HG02798 (cell line): Measurements from ENCODE around the gene SCCPDH.

Experiments
- ATAC-seq: cut with Tn5 transposase; IDR thresholded peaks from one replicate; pipeline ENCODE4 v1.9.1; 2021; ENCODE audit warnings: mild to moderate bottlenecking; ENCODE audit not compliant: unreplicated experiment, poor library complexity

SCCPDH gene

DNA sequence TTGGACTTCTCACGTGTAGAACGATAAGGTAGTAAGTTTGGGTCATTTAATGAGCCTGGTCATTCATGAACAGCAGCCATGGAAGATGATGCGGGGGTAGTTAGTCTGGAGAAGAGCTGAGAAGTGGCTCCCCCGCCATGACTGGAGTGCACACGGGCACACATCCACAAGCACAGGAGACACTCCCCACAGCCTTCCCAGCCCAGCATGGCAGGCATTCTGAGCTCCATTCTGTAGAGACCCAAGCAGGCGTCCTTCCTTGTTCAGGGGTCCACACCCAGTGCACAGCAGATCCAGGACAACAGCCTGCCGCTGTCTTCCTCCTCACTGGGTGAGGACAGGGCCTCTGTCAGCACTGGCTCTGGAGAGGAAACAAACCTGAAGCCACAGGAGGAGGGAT lies 57.0 kb downstream of the SCCPDH start:
- no peak for ATAC-seq

GRCh38 chr1:246782120-246782900 lies 58.1 kb downstream of the SCCPDH start:
- no peak for ATAC-seq

DNA sequence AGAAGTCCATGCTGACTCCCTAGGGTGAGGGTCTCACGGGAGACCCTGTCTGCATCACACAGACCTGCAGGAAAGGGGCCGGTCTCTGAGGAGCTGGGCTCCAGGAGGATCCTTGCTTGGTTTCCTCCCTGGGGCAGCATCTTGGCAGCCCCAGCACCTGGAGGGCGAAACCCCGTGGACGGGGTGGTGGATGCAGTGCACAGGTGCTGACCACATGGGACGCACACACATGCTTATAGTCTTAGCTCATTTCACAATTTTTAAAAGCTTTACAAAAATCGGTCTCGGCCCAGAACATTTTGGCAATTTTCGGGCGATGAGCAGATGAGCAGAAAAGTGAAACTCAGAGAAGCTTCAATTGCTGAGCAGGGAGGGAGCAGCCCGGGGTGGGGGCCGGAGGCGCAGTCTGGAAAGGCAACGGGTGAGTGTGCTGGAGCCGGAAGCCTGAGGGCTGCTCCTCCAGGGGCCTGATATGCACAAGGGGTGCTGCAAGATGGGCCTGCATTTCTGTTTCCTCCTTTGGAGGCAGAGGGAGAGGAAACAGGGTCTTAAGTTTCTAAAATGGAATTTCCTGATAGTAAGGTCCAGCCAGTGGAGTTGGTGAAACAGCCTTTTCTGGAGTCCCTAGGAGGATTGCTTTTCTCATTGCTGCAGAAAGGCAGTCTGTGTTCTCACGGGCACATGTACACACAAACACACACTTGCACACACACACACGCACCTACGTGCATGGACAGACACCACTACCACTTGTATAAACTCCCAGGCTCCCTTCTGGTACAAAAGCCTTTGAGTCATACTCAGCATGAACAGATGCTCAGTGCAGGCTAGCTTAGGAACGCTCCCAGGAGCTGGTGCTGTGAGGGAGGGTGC lies 60.6 kb downstream of the SCCPDH start:
- ATAC-seq: no peak

GRCh38 chr1:246785494-246786111 lies 61.4 kb downstream of the SCCPDH start:
- no peak for ATAC-seq

DNA sequence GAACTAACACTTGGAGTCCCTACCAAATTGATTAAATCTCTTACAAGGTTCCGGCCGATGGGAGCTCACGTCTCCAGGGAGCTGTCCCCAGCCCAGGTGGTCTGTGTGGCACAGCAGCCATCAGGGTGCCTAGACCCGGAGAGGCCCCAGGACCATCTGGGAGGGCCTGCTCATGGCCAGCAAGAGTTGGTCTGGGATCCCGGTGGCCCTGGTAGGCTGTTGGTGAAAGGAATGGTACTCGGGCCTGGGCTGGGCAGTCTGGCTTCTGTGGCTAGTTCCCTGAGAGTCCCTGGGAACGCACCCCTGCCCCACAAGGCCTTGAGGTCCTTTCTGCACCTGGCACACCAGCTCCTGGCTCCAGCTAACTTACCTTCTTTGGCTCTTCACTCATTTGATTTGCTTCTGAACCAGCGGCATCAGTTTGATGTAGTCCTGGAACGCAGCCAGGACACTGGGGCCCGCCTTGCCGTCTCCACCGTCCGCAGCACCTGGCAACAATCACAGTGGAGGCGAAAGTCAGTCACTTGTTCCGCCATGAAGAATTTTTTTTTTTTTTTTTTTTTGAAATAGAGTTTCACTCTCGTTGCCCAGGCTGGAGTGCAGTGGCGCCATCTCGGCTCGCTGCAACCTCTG lies 62.5 kb downstream of the SCCPDH start:
- no peak for ATAC-seq

- ATAC-seq: no peak
Measured at GRCh38 chr1:246787781-246788513, 63.7 kb downstream of the SCCPDH start.

DNA sequence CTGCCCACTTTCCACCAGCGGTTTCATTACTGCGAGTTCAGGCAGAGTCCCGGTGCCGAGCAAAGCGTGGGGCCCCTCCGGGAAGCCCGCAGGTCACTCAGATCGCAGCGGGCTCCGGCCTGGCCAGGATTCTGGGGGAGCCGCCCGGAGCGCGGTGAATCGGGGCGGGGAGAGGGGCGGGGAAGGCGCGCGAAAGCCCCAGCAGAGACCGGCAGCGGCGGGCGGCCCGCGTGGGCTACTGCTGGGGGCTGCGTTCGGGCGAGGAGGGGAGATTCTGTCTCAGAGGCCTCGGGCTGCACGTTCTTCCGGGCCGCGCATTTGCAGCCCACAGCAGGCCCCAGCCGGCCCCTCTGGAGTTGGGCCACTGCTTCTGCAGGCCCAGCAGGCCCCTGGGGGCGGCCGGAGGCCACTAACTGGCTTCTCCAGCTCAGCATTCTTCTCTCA lies 64.7 kb downstream of the SCCPDH start:
- no peak for ATAC-seq

DNA sequence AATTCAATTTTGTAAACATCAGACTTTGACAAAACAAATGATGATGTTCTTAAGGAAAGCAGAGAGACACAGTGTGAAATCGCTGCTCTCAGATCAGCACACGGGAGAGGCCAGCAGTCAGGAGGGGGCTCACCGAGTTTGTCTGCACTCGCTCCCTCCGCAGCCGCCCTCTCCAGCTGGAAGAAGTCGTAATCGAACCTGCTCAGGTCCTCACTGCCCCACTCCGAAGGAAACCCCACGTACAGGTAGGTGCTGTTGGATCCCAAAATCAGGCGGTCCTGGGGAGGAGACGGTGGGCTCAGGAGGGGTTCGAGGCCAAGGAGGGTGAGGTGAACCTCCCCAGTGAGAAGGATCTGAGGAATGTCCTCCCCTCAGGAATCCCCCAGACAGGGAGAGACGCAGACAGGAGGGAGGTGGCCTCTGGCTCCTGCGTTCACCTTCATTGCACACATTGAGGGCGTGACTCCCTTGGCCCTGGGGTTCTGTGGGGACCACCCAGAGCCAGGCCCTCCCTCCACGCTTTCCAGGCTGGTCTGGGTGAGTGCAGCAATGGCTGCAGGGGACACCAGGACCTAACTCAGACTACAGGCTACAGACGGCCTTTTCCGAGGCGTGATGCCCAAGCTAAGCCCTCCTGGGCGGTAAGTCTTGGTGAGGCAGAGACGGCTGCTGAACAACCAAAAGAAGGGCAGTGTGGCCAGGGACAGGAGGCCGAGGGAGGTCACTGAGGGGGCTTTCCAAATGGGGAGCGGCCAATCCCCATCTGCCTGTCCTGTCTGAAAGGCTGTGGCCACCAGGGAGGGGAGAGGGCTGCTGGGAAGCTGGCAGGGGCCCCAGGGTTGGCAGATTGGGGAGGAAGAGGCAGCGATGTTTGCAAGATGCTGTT lies 65.5 kb downstream of the SCCPDH start:
- ATAC-seq: no peak

- ATAC-seq: no peak
Measured at GRCh38 chr1:246790364-246790763, 66.2 kb downstream of the SCCPDH start.

- no peak for ATAC-seq
Measured at GRCh38 chr1:246790833-246791232, 66.6 kb downstream of the SCCPDH start.

DNA sequence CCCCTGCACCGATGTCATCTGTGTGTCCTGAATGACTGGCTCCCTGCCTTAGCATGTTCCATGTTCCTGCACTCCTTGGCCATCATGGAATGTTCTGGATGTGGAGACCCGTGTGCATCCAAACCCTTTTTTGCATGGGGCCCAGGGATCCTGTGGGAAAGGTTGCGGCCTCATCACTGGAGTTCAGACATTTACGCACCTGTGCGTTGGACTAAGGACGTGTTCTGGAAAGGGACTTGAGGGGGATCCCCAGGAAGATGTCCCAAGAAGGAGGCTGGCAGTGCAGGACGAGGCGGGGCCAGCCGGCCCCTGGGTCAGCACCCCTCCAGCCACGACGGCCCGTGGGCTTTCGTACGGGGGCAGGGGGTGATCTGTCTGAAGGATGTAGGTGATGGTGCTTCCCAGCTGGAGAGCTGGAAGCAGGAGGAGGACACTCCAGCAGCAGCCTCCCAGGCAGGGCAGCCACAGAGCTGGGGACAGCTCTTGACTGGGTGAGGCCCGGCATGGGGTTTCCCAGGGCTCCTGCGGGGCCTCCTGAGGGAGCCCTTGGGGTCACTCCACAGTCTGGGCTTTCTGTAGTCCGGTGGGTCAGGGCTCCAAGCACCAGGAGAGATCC lies 67.2 kb downstream of the SCCPDH start:
- no peak for ATAC-seq

GRCh38 chr1:246792603-246793002 lies 68.4 kb downstream of the SCCPDH start:
- ATAC-seq: no peak

DNA sequence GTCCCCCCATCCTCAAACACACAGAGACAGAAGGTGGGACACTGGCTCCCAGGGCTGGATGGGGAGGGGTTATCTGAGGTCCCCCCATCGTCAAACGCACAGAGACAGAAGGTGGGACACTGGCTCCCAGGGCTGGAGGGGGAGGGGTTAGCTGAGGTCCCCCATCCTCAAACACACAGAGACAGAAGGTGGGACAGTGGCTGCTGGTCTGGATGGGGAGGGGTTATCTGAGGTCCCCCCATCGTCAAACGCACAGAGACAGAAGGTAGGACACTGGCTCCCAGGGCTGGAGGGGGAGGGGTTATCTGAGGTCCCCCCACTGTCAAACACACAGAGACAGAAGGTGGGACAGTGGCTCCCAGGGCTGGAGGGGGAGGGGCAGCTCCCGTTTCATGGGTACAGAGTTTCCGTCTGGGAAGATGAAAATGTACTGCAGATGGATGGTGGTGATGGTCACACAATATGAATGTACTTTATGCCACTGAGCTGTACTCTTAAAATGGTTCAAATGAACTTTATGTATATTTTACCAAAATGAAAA lies 69.2 kb downstream of the SCCPDH start:
- ATAC-seq: no peak

GRCh38 chr1:246794048-246794827 lies 70.0 kb downstream of the SCCPDH start:
- no peak for ATAC-seq

- ATAC-seq: no peak
Measured at GRCh38 chr1:246794828-246795671, 70.8 kb downstream of the SCCPDH start.

- ATAC-seq: no peak
Measured at GRCh38 chr1:246795906-246796694, 71.9 kb downstream of the SCCPDH start.
